Mononuclear cell (primary cell): Measurements from ENCODE around the gene RABGAP1L. TPM values are rescaled to one million over a fixed set of nuclear protein-coding genes. Genes with fewer than 3 reads are reported as not detected.
"Not testable (repeated sequence)": the region's sequence is repeated elsewhere in the genome, so short reads cannot be mapped to it uniquely, and the experiment has no call there.

Source experiments
- H3K27me3 ChIP-seq: 2 replicates; pipeline ENCODE4 v1.6.0; 2011; ENCODE audit warnings: low read length, control low read depth; ENCODE audit not compliant: insufficient read depth
- H3K4me1 ChIP-seq: 2 replicates; pipeline ENCODE4 v1.5.1; 2011; ENCODE audit warnings: mild to moderate bottlenecking, low read length, control low read depth; ENCODE audit not compliant: insufficient read depth
- H3K4me3 ChIP-seq: 2 replicates; pipeline ENCODE4 v1.5.1; 2011; ENCODE audit warnings: mild to moderate bottlenecking, low read length, moderate library complexity
- H3K9me3 ChIP-seq: 2 replicates; pipeline ENCODE4 v1.5.1; 2011; ENCODE audit warnings: low read depth, mild to moderate bottlenecking, control low read depth, low read length
- total RNA-seq: library from RNA; depleted of rRNA; stranded (reverse); fragments of >200 nt; gene quantifications from one replicate; pipeline ENCODE4 v1.2.3, GENCODE V29; 2012

The RABGAP1L gene
- total RNA-seq, 1 donor, result 98.3 TPM

- H3K4me3 ChIP-seq, result no peak overlapping the region
- H3K9me3 ChIP-seq, result no peaks in the 10 kb centered on the region
- no peaks in the 10 kb centered on the region for H3K27me3 ChIP-seq
- no peaks in the 10 kb centered on the region for H3K4me1 ChIP-seq
These were observed 307.3 kb downstream of the RABGAP1L start for GRCh38 chr1:174466607-174467006.

- no peaks in the 10 kb centered on the region for H3K4me1 ChIP-seq
- H3K4me3 ChIP-seq, result no peak overlapping the region
- no peaks in the 10 kb centered on the region for H3K9me3 ChIP-seq
- H3K27me3 ChIP-seq, result no peaks in the 10 kb centered on the region
These were observed 309.7 kb downstream of the RABGAP1L start for GRCh38 chr1:174469052-174469451.

GRCh38 chr1:174469687-174470086 is 310.4 kb downstream of the RABGAP1L start:
- no peaks in the 10 kb centered on the region for H3K4me1 ChIP-seq
- no peaks in the 10 kb centered on the region for H3K9me3 ChIP-seq
- H3K27me3 ChIP-seq, result no peaks in the 10 kb centered on the region
- no peak overlapping the region for H3K4me3 ChIP-seq

- H3K27me3 ChIP-seq, result no peaks in the 10 kb centered on the region
- no peaks in the 10 kb centered on the region for H3K4me1 ChIP-seq
- H3K9me3 ChIP-seq, result no peaks in the 10 kb centered on the region
- H3K4me3 ChIP-seq, result no peak overlapping the region
These were observed 320.0 kb downstream of the RABGAP1L start for GRCh38 chr1:174479281-174479680.

- Histone ChIP-seq H3K4me1 (no peaks in the 10 kb centered on the region), H3K27me3 (no peaks in the 10 kb centered on the region), H3K9me3 (no peaks in the 10 kb centered on the region), H3K4me3 (no peak overlapping the region)
These were observed 321.0 kb downstream of the RABGAP1L start for GRCh38 chr1:174480324-174480723.

GRCh38 chr1:174491606-174492005 is 332.3 kb downstream of the RABGAP1L start:
- Histone ChIP-seq H3K27me3 (no peaks in the 10 kb centered on the region), H3K4me1 (no peaks in the 10 kb centered on the region), H3K4me3 (no peak overlapping the region)

GRCh38 chr1:174497478-174497877 is 338.2 kb downstream of the RABGAP1L start:
- Histone ChIP-seq H3K27me3 (no peaks in the 10 kb centered on the region), H3K9me3 (no peaks in the 10 kb centered on the region), H3K4me1 (no peaks in the 10 kb centered on the region), H3K4me3 (no peak overlapping the region)

More at GRCh38 chr1:174491606-174492005, 332.3 kb downstream of the RABGAP1L start:
- H3K9me3 ChIP-seq, result peaks cover 9% of the 10 kb centered on the region

GRCh38 chr1:174516755-174517154 is 357.4 kb downstream of the RABGAP1L start:
- H3K27me3 ChIP-seq, H3K9me3 ChIP-seq, H3K4me3 ChIP-seq, H3K4me1 ChIP-seq: not testable (repeated sequence)

GRCh38 chr1:174519844-174520243 is 360.5 kb downstream of the RABGAP1L start:
- Histone ChIP-seq H3K4me3 (no peak overlapping the region), H3K9me3 (no peaks in the 10 kb centered on the region), H3K4me1 (no peaks in the 10 kb centered on the region), H3K27me3 (no peaks in the 10 kb centered on the region)

GRCh38 chr1:174531751-174532150 is 372.4 kb downstream of the RABGAP1L start:
- no peaks in the 10 kb centered on the region for H3K4me1 ChIP-seq
- no peaks in the 10 kb centered on the region for H3K27me3 ChIP-seq
- H3K4me3 ChIP-seq, result no peak overlapping the region
- H3K9me3 ChIP-seq, result peaks cover 22% of the 10 kb centered on the region

- Histone ChIP-seq H3K4me3 (no peak overlapping the region), H3K4me1 (no peaks in the 10 kb centered on the region), H3K27me3 (no peaks in the 10 kb centered on the region), H3K9me3 (peaks cover 32% of the 10 kb centered on the region)
These were observed 375.5 kb downstream of the RABGAP1L start for GRCh38 chr1:174534789-174535188.

GRCh38 chr1:174535207-174535606 is 375.9 kb downstream of the RABGAP1L start:
- Histone ChIP-seq H3K4me3 (no peak overlapping the region), H3K4me1 (no peaks in the 10 kb centered on the region), H3K27me3 (no peaks in the 10 kb centered on the region), H3K9me3 (peaks cover 29% of the 10 kb centered on the region)

GRCh38 chr1:174543421-174543820 is 384.1 kb downstream of the RABGAP1L start:
- not testable (repeated sequence) for H3K9me3 ChIP-seq, H3K4me3 ChIP-seq, H3K4me1 ChIP-seq, H3K27me3 ChIP-seq

- Histone ChIP-seq H3K9me3 (no peaks in the 10 kb centered on the region), H3K27me3 (no peaks in the 10 kb centered on the region), H3K4me1 (no peaks in the 10 kb centered on the region), H3K4me3 (no peak overlapping the region)
These were observed 391.0 kb downstream of the RABGAP1L start for GRCh38 chr1:174550296-174550695.

- H3K9me3 ChIP-seq, result no peaks in the 10 kb centered on the region
- H3K4me3 ChIP-seq, result no peak overlapping the region
- H3K4me1 ChIP-seq, result no peaks in the 10 kb centered on the region
- no peaks in the 10 kb centered on the region for H3K27me3 ChIP-seq
These were observed 397.1 kb downstream of the RABGAP1L start for GRCh38 chr1:174556392-174556791.

- Histone ChIP-seq H3K4me1 (no peaks in the 10 kb centered on the region), H3K9me3 (no peaks in the 10 kb centered on the region), H3K4me3 (no peak overlapping the region), H3K27me3 (no peaks in the 10 kb centered on the region)
These were observed 409.2 kb downstream of the RABGAP1L start for GRCh38 chr1:174568551-174568950.

- H3K27me3 ChIP-seq, result no peaks in the 10 kb centered on the region
- H3K4me3 ChIP-seq, result no peak overlapping the region
- no peaks in the 10 kb centered on the region for H3K4me1 ChIP-seq
- no peaks in the 10 kb centered on the region for H3K9me3 ChIP-seq
These were observed 409.9 kb downstream of the RABGAP1L start for GRCh38 chr1:174569240-174569639.
